MG63 (cell line): ENCODE measurements around the gene INAFM2. TPM values are rescaled to one million over a fixed set of nuclear protein-coding genes. Genes with fewer than 3 reads are reported as not detected.
A peak's percentile ranks its signal among the peaks of the same experiment; 100 is the strongest.

Experiments
- DNase-seq: peaks from one replicate; pipeline ENCODE4 v3.0.0-alpha.2; 2020
- H3K27me3 ChIP-seq: fragments of 250-450 bp; sonication (Bioruptor Pico); 2 replicates; pipeline ENCODE4 v1.5.1; 2020; ENCODE audit warnings: mild to moderate bottlenecking, moderate library complexity
- H3K36me3 ChIP-seq: fragments of 250-450 bp; sonication (Bioruptor Pico); 2 replicates; pipeline ENCODE4 v1.5.1; 2020; ENCODE audit warnings: mild to moderate bottlenecking, moderate library complexity
- H3K4me3 ChIP-seq: fragments of 250-450 bp; sonication (Bioruptor Pico); 2 replicates; pipeline ENCODE4 v1.5.1; 2020; ENCODE audit warnings: mild to moderate bottlenecking, moderate library complexity
- H3K9me3 ChIP-seq: fragments of 250-450 bp; sonication (Bioruptor Pico); 2 replicates; pipeline ENCODE4 v1.5.1; 2020; ENCODE audit warnings: mild to moderate bottlenecking, moderate library complexity
- total RNA-seq: library from RNA; depleted of rRNA; stranded (reverse); fragments of >200 nt; shearing (Covaris generic); gene quantifications from 2 replicates; pipeline ENCODE4 v1.2.3, GENCODE V29; 2014; ENCODE audit warnings: low replicate concordance

The INAFM2 gene
- total RNA-seq, 1 experiment from 2014 or later = 9.6 TPM

DNA sequence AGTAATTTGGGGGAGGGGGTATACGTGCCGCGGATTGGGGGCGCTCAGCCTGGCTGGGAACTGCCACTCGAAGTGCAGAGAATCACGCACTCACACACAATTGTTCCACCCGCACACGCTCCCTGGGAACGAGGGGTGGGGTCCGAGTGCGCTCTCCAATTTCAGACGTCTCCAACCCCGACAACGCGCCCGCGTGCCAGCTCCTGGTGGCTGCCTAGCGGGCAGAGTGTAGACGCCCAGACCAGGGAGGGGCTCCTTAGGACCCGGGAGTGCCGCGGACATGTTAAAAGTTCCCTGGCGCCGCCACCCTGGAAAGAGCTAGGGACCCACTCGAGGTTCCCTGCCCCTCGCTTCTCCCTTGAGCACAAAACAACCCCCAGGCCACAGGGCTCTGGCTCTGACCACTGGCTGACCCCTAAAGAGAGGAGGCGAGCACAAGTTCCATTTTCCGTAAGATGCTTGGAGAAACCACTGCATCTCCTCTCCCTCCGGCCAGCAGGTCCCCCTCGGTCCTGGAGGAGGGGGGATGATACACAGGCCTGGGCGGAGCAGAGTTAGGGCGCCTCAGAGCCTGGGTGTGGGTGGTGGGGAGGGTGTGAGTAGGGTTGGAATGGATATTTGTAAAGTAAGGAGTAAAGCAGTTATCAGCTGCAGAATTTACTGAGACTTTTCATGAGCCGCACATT, 39.7 kb upstream of the INAFM2 start:
- peaks cover 3% of the 10 kb centered on the region; the same call in 1 of the 2 replicates for H3K27me3 ChIP-seq
- H3K36me3 ChIP-seq = no peaks in the 10 kb centered on the region
- no peak for DNase-seq
- H3K9me3 ChIP-seq = no peaks in the 10 kb centered on the region
- H3K4me3 ChIP-seq = no peak overlapping the region

DNA sequence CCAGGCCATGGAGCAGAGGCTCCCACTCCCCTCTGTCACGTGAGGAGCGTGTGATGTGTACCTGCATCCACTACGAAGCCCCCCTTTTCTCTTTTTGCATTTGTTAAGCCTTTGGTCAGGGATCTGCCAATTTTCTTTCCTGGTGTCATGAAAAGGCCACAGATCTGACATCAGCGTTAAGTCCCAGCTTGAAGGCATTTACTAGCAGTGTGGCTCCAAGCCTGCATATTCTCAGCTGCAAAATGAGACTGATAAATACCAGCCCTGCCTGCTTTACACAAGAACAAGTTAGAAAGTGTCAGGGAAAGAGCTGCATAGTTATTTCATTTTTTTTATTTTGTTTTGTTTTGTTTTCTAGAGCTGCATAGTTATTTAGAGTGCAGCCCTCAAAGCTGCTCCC, 38.3 kb upstream of the INAFM2 start:
- no peaks in the 10 kb centered on the region for H3K36me3 ChIP-seq
- peaks cover 3% of the 10 kb centered on the region; the same call in 1 of the 2 replicates for H3K27me3 ChIP-seq
- H3K4me3 ChIP-seq = no peak overlapping the region
- no peak for DNase-seq
- no peaks in the 10 kb centered on the region for H3K9me3 ChIP-seq

DNA sequence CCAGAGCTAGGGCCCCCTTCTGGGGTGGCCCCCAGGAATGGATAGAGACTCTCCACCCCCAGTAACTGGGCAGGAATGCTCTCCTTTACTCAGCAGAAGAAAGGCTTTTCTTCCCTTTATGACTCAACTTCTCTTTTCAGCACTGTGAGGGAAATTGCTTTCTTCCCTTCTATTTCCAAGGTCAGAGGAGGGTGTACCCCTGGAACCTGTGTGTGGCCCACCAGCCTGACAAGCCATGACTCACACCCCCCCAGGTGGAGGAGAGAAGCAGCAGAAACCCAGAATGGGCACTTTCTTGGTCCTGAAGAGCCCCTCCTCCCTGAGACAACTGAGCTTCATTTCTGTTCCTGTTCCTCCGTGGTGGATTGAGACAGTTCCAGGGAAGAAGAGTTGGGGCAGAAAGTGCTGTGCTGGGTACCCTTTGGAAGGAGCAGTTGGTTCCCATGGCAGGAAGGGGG, 37.9 kb upstream of the INAFM2 start:
- H3K36me3 ChIP-seq = no peaks in the 10 kb centered on the region
- DNase-seq = no peak
- no peak overlapping the region for H3K4me3 ChIP-seq
- peaks cover 3% of the 10 kb centered on the region; the same call in 1 of the 2 replicates for H3K27me3 ChIP-seq
- no peaks in the 10 kb centered on the region for H3K9me3 ChIP-seq

DNA sequence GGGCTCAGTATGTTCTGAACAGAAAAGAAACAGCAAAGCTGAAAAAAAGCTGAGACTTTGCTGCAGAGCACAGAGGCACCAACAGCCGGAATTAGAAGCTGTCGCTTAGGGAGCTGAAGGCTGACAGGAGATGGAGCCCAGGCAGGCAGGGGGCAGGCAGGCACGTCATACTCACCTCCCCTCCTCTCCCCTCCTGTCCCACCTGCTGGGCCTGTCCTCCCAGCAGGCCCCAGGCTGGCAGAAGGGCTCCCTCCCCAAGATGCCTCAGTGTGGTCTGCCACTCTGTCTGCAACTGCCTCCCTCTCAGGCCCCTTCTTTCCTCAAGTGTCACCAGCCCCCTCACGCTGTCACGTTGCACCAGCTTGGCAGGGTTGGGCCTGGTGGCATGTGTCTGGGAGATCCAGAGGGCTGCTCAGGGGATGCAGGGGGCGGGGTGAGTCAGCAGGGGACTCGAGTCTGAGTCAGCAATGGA, 37.4 kb upstream of the INAFM2 start:
- H3K9me3 ChIP-seq = no peaks in the 10 kb centered on the region
- peaks cover 3% of the 10 kb centered on the region; the same call in 1 of the 2 replicates for H3K27me3 ChIP-seq
- DNase-seq = no peak
- H3K36me3 ChIP-seq = no peaks in the 10 kb centered on the region
- no peak overlapping the region for H3K4me3 ChIP-seq

DNA sequence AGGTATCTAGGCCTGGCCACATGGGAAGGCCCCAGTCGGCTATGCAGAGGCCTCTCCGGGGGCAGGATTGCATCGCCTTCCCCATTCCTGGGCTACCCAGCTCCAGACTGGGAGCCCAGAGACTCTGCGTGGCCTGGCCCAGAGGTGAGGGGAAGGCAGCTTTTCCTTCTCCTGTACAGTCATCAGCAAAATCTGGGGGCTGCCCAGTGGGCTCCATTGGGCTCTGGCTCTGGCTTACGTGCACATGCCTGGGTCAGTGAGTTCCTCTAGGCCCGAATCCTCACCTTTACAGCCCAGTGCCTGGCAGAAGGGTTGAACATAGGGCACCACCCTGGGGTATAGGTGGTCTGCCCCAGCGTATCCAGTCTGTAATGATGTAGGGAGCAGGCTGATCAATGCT, 36.7 kb upstream of the INAFM2 start:
- Histone ChIP-seq H3K4me3 (no peak overlapping the region), H3K9me3 (no peaks in the 10 kb centered on the region), H3K36me3 (no peaks in the 10 kb centered on the region), H3K27me3 (peaks cover 3% of the 10 kb centered on the region; the same call in 1 of the 2 replicates)
- DNase-seq = no peak

DNA sequence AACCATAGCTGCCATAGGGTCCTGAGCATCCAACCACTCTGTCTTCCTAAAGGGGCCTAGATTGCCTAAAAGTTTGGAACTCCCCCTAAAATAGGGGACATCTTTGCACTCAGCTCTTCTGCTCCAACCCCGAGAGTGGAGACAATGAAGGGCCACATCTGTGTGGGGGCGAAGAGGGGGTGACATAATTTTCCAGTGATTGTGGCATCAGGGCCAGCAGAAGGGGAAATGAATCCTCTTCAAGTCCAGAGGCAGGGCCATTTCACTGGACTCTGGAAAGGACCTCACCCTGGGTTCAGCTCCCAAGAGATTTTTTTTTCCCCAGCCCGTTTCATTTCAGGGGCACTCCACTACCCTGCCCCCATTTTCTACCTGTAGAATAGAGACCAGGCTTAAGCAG, 36.0 kb upstream of the INAFM2 start:
- Histone ChIP-seq H3K9me3 (no peaks in the 10 kb centered on the region), H3K4me3 (no peak overlapping the region), H3K27me3 (no peaks in the 10 kb centered on the region; the same call in 1 of the 2 replicates), H3K36me3 (no peaks in the 10 kb centered on the region)
- no peak for DNase-seq

DNA sequence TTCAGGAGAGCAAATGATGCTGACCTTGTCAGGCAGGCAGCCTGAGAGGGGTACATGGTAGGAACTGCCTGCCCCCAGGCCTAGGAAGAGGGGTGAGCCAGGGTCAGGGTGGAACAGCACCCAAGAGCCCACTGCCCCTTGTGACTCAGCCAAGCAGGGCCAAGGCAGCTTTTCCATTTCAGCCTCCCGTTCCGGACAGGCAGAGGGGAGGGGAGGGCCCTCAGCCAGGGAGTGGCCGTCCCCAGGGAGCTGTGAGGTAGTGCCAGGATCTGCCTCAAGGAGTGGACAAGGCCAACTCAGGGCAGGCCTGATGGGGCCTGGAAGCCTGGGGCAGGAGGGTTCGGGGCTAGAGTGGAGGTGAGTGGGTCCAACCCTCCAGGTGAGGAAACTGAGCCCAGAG, 35.5 kb upstream of the INAFM2 start:
- no peaks in the 10 kb centered on the region for H3K36me3 ChIP-seq
- H3K4me3 ChIP-seq = no peak overlapping the region
- no peak for DNase-seq
- H3K27me3 ChIP-seq = no peaks in the 10 kb centered on the region
- H3K9me3 ChIP-seq = no peaks in the 10 kb centered on the region

DNA sequence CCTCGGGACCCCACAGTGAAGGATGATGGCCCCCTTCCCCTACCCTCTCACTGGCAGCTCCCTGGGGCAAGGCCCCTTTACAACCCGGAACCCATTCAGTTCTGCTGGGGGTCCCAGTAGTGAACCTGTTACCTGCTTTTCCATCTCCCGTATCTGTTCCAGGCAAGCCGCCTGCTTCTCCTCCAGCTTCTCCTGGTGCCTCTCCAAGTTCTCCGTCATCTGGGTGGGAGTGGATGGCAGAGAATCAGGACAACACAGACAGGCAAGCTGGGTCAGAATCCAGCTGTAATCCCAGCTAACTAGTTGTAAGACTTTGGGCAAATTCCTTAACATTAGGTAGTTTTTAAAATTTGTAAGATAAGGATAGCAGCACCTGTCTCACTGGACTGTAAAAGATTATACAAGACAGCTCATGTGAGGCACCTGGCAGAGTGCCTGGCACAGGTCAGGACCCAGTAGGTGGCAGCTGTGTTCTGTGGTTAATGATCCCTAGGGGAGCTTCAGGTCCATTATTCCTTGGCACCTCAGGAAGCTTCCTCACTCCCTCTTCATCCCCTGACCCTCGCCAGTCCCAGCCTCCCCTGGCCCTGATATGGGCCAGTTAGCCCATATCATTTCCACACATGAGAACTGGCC, 34.2 kb upstream of the INAFM2 start:
- H3K36me3 ChIP-seq = no peaks in the 10 kb centered on the region
- no peak for DNase-seq
- H3K27me3 ChIP-seq = no peaks in the 10 kb centered on the region
- H3K4me3 ChIP-seq = no peak overlapping the region
- H3K9me3 ChIP-seq = no peaks in the 10 kb centered on the region

DNA sequence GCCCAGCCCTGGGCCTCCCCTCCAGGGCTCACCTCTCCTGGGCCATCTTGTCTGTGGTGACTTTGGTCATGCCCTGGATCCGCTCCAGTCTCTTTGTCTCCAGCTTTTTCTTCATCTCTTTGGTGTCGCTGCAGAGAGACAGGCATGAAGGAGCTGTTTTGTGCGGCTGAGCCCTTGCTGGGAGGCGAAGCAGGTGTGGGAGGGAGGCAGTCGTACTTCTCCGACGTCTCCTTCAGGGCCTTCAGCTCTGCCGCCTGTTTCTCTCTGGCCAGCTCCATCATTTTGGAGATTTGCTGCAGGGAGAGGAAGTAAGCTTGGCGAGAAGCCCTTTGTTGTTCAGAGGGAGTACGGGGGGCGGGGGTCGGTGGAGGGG, 33.0 kb upstream of the INAFM2 start:
- H3K4me3 ChIP-seq = no peak overlapping the region
- DNase-seq = no peak
- no peaks in the 10 kb centered on the region for H3K27me3 ChIP-seq
- no peaks in the 10 kb centered on the region for H3K9me3 ChIP-seq
- no peaks in the 10 kb centered on the region for H3K36me3 ChIP-seq

DNA sequence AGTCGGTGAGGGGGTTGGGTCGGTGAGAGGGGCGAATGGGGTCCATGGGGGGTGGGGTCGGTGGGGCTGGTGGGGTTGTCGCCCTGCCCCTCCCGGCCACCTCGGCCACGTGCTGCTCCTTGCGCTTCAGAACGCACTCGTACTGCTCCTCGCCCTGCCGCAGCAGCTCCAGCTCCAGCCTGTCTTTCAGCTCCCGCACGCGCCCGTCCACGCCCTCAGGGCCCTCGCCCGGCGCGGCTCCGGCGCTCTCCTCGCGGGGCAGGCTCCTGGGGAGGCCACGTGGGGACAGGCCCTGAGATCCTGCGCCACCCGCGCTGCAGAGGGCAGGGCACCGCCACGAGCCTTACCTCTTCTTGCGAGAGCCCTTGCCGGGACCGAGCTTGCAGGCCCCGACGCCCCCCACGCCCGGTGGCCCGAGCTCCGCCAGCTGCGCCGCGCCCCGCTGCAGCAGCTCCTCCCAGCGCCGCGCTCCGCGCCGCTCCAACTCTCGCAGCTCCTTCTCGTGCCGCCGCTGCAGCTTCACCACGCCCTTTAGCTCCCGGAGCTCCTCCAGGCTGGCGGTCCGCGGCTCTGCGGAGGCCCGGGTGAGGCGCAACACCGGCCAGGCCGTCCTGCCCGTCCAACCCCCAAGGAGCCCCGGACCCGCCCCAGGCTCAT, 32.4 kb upstream of the INAFM2 start:
- H3K36me3 ChIP-seq = no peaks in the 10 kb centered on the region
- H3K27me3 ChIP-seq = no peaks in the 10 kb centered on the region
- no peaks in the 10 kb centered on the region for H3K9me3 ChIP-seq
- peak; percentile 16 for DNase-seq
- no peak overlapping the region for H3K4me3 ChIP-seq

DNA sequence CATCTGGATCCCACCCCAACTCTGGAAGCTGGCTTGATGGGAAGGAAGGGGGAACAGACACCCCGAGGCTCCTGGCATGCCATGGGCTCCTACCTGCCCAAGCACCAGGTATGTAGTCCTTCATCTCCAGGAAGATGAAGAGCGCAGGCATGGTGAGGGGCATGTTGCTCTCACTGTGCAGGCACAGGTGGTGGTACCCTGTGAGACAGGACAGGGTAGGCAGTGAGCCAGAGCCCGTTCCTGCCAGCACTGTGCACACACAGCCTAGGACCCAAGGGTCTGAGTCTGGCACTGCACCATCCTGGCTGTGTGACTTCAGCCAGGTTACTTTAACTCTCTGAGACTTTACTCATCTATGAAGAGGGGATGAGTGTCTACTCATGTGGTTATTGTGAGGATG, 31.2 kb upstream of the INAFM2 start:
- no peaks in the 10 kb centered on the region for H3K9me3 ChIP-seq
- no peak for DNase-seq
- H3K4me3 ChIP-seq = no peak overlapping the region
- no peaks in the 10 kb centered on the region for H3K36me3 ChIP-seq
- no peaks in the 10 kb centered on the region for H3K27me3 ChIP-seq

DNA sequence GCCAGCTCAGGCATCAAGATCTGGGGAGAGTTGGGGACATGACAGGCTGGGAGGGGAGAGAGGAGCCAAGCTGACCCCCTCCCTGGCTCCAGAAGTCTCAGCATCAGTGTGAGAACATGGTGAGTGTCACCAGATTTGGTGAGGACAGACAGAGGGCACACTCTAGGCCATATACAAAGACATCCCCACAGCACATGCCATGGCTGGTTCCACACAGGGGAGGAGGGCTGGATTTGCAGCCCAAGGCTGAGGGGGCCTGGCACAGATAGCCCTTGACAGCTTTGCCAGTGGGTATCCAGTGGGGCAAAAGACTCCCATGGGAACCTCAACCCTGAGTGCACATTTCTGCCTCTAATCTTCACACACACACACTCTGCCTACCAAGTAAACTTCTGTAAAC, 30.5 kb upstream of the INAFM2 start:
- no peaks in the 10 kb centered on the region for H3K27me3 ChIP-seq
- DNase-seq = no peak
- H3K9me3 ChIP-seq = no peaks in the 10 kb centered on the region
- H3K4me3 ChIP-seq = no peak overlapping the region
- no peaks in the 10 kb centered on the region for H3K36me3 ChIP-seq

DNA sequence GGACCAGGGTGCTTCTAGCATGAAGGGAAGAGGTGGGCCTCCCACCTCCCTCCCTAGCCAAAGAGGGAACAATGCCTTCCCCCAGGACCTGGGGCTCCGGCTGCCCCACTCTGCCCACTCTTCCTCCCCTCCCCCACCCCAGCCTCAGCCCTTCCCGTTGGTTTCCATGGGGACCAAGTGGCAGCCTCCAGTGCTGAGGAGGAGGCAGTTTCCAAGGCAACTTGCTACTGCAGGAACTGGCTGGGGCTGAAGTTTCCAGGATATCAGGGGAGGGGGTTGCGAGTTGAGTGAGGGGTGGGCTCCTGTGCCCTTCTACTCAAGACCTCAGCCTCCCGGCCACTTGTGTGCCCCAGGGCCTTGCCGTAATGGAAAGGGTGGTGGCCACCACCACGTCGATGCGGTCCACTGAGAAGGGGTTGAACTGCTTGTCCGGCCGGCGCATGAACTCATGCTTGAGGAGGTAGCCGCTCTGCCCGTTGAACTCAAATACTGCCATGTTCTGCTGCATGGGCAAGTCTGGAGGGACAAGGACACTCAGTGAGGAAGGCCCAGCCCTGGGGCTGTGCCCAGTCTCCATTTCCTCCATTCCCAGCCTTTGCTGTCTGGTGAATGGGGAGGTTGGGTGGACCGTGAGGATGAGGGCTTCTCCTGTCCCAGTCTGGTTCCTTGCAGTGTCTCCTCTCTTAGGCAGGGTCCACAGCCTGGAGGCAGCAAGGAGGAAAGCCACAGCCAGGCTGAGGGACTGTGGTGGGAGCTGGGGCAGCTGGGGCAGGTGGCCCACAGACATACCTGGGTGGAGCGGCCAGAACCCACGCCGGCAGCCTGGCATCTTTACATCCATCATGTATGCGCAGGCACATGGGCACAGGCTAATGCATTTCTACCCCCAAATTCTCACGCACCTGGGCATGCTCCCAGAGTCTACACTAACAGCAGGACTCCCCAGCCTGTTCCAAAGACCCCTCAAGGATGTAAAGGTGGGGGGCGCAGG, 29.3 kb upstream of the INAFM2 start:
- Histone ChIP-seq H3K4me3 (no peak overlapping the region), H3K9me3 (no peaks in the 10 kb centered on the region), H3K36me3 (no peaks in the 10 kb centered on the region), H3K27me3 (no peaks in the 10 kb centered on the region)
- DNase-seq = no peak

DNA sequence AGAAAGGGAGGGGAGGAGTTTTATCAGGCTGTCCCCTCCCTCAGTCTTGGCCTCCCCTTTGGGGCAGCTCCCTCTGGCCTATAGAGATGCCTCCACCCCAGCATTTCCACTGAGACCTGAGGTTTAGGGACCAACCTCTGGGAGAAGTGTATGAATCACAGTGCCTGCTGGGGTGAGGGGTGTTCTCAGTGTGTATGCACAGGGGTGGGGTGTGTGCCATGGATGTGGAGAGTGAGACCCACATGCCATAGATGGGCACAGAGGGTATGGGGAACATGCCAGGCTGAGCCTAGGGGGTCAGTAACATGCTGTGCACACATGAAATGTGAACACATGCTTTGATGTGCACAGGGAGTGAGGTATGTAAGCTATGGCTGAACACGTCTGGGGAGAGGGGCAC, 28.2 kb upstream of the INAFM2 start:
- Histone ChIP-seq H3K9me3 (no peaks in the 10 kb centered on the region; the same call in 1 of the 2 replicates), H3K36me3 (no peaks in the 10 kb centered on the region), H3K4me3 (no peak overlapping the region), H3K27me3 (no peaks in the 10 kb centered on the region)
- no peak for DNase-seq

DNA sequence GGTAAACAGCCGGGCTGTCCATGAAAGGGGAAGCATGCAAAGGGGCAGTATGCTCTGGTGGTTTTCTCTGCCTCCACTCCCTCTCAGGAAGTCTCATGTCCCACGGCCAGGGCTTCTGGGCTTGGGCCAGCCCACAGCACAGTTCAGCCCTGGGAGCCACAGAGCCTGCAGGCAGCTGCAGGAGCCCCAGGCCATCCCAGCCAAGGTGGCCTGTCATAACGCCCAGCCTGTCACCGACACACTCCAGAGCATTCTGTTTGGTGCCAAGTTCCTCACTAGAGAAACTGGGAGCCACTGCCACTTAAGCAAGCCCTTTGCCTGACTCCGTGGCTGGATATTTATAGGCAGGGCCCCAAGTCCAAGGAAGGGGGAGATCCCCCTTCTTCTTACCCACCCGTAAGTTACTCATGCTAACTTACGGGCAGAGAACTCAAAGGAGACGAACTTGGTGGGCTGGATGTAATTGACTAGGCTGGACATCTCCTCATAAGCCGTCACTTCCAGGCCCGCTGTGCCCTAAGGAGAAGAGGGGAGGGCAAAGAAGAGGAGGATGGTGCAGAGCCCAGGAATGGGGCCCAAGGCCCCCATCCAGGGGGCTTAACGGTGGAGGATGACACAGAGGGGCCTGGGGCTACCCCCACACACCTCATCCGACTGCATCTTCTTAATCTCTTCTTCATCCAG, 27.5 kb upstream of the INAFM2 start:
- no peaks in the 10 kb centered on the region for H3K36me3 ChIP-seq
- H3K9me3 ChIP-seq = no peaks in the 10 kb centered on the region; the same call in 1 of the 2 replicates
- DNase-seq = no peak
- H3K27me3 ChIP-seq = no peaks in the 10 kb centered on the region
- no peak overlapping the region for H3K4me3 ChIP-seq
